Right atrium auricular region (tissue), 2 donors: ENCODE measurements around the gene RAD17. TPM values are rescaled to one million over a fixed set of nuclear protein-coding genes. Genes with fewer than 3 reads are reported as not detected.

Source experiments
- DNase-seq: peaks from one replicate; pipeline ENCODE4 v3.0.0-alpha.2; 2019; ENCODE audit warnings: low spot score
- H3K27ac ChIP-seq, 2 donors: fragments of 200-600 bp; sonication (generic); 1 replicate in 1 of 2; 2 replicates in 1 of 2; pipeline ENCODE4 v1.5.1; 2016 to 2019
- H3K27me3 ChIP-seq, 2 donors: fragments of 200-600 bp; sonication (generic); one replicate each; pipeline versions ENCODE4 v1.5.1 to v1.6.0; 2017 to 2019
- H3K36me3 ChIP-seq: fragments of 200-600 bp; sonication (generic); one replicate; pipeline ENCODE4 v1.5.1; 2016
- H3K4me1 ChIP-seq, 2 donors: fragments of 200-600 bp; sonication (generic); one replicate each; pipeline versions ENCODE4 v1.5.1 to v1.6.0; 2017 to 2019
- H3K4me3 ChIP-seq, 2 donors: fragments of 200-600 bp; sonication (generic); 1 replicate in 1 of 2; 2 replicates in 1 of 2; pipeline ENCODE4 v1.5.1; 2017 to 2019; ENCODE audit warnings: mild to moderate bottlenecking in 1 of 2, moderate library complexity in 1 of 2
- H3K9me3 ChIP-seq, 2 donors: fragments of 200-600 bp; sonication (generic); one replicate each; pipeline ENCODE4 v1.5.1; 2019
- total RNA-seq, 2 donors: library from RNA; depleted of rRNA; stranded (reverse); fragments of >200 nt; gene quantifications; one replicate each; pipeline ENCODE4 v1.1.0, GENCODE V29; 2016
- TF ChIP-seq, protein P1 (sequence below), 2 donors: fragments of 200-600 bp; sonication (generic); IDR thresholded peaks; one replicate each; pipeline ENCODE4 v1.5.1; 2019; ENCODE audit warnings: antibody characterized with exemption in 2 of 2

Gene RAD17
- total RNA-seq, 2 donors from 2014 or later = 9.3 to 17.9 TPM

DNA sequence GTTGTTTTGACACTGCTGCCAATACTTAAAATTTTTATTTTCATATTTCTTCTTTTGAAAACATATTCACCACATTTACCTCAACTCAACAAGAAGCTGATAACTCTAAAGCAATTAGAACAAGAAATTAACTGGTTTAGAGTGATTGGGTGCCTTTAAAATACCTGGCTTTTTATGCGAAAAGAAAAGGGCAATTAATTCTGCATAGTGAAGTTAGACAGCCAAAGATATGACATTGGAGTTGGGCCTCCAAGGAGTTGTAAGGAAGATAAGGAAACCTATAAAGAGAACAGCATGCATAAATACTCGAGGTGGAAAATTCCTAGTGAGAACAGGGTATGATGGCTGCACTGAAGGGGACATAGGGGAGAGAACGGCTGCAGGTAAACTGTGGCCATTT is 9.9 kb upstream of the RAD17 start:
- TF ChIP-seq, protein P1, sequence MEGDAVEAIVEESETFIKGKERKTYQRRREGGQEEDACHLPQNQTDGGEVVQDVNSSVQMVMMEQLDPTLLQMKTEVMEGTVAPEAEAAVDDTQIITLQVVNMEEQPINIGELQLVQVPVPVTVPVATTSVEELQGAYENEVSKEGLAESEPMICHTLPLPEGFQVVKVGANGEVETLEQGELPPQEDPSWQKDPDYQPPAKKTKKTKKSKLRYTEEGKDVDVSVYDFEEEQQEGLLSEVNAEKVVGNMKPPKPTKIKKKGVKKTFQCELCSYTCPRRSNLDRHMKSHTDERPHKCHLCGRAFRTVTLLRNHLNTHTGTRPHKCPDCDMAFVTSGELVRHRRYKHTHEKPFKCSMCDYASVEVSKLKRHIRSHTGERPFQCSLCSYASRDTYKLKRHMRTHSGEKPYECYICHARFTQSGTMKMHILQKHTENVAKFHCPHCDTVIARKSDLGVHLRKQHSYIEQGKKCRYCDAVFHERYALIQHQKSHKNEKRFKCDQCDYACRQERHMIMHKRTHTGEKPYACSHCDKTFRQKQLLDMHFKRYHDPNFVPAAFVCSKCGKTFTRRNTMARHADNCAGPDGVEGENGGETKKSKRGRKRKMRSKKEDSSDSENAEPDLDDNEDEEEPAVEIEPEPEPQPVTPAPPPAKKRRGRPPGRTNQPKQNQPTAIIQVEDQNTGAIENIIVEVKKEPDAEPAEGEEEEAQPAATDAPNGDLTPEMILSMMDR (IDR thresholded peaks at IDR 0.05) = no peak
- Histone ChIP-seq H3K27me3 (no peaks in the 10 kb centered on the region), H3K27ac (no peak overlapping the region), H3K36me3 (peaks cover 20% of the 10 kb centered on the region), H3K4me3 (no peak overlapping the region), H3K9me3 (no peaks in the 10 kb centered on the region), H3K4me1 (no peaks in the 10 kb centered on the region)
- DNase-seq = no peak

- Histone ChIP-seq H3K4me1 (no peaks in the 10 kb centered on the region), H3K36me3 (peaks cover 22% of the 10 kb centered on the region), H3K27ac (no peak overlapping the region), H3K27me3 (no peaks in the 10 kb centered on the region), H3K4me3 (no peak overlapping the region), H3K9me3 (no peaks in the 10 kb centered on the region)
- TF ChIP-seq, protein P1 (IDR thresholded peaks at IDR 0.05) = no peak
- DNase-seq = no peak
Measured at GRCh38 chr5:69360442-69360841, 9.2 kb upstream of the RAD17 start.

DNA sequence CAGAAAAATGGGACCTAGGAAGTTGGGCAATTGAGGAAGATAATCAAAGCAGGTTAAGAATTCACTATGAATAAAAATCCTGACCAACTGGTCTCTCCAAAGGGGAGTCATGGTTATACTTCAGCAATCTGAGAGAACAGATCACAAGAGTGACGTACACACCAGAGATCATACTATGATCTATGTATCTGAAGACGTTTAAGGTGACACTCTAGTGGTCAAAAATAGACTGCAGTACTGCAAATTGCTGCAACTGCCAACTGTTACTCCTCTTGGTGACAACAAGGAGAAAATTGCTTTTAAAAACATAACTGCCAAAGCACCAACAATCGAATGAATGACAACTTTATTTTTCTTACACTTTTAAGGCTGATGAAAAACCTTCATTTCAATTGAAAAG is 5.2 kb upstream of the RAD17 start:
- Histone ChIP-seq H3K27ac (no peak overlapping the region), H3K9me3 (no peaks in the 10 kb centered on the region), H3K27me3 (no peaks in the 10 kb centered on the region), H3K4me3 (no peak overlapping the region), H3K36me3 (peaks cover 33% of the 10 kb centered on the region), H3K4me1 (peaks cover 0 to 13% of the 10 kb centered on the region in 2 donors)
- TF ChIP-seq, protein P1 (IDR thresholded peaks at IDR 0.05) = peak in 1 of 2 donors; percentile 42
- DNase-seq = no peak

DNA sequence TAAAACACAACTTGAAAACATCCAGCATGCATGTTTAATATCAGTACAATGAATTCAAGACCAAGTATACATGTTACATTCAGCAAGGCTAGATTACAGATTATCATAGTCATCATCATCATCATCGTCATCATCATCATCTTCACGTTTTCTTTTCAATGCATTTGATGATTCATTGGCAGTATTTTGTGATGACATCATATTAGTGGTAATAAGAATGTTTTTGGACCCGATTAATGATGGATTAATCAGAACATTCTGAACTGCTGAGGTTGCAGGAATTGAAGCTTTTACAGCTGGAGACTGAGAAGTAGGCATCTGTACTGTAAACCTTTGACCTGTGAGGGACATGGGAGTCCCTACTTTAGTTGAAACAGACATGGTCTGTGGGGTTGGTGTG is 4.8 kb upstream of the RAD17 start:
- TF ChIP-seq, protein P1 (IDR thresholded peaks at IDR 0.05) = no peak
- Histone ChIP-seq H3K36me3 (peaks cover 33% of the 10 kb centered on the region), H3K27me3 (no peaks in the 10 kb centered on the region), H3K4me1 (peaks cover 0 to 13% of the 10 kb centered on the region in 2 donors), H3K9me3 (no peaks in the 10 kb centered on the region), H3K27ac (no peak overlapping the region), H3K4me3 (no peak overlapping the region)
- no peak for DNase-seq

GRCh38 chr5:69367697-69368279 is 1.8 kb upstream of the RAD17 start:
- TF ChIP-seq, protein P1 (IDR thresholded peaks at IDR 0.05) = no peak
- H3K27me3 ChIP-seq = no peaks in the 10 kb centered on the region
- H3K36me3 ChIP-seq = peaks cover 26% of the 10 kb centered on the region
- DNase-seq = no peak
- no peaks in the 10 kb centered on the region for H3K9me3 ChIP-seq
- H3K4me1 ChIP-seq = peaks cover 0 to 29% of the 10 kb centered on the region in 2 donors
- peak overlapping the region in 1 of 2 donors; percentile 90 for H3K4me3 ChIP-seq
- no peak overlapping the region for H3K27ac ChIP-seq
